Measurements from ENCODE around the gene FANCI. TPM values are rescaled to one million over a fixed set of nuclear protein-coding genes. Genes with fewer than 3 reads are reported as not detected.

FANCI gene
- total RNA-seq, 2 donors from 2014 or later = 94.5 to 173 TPM

DNA sequence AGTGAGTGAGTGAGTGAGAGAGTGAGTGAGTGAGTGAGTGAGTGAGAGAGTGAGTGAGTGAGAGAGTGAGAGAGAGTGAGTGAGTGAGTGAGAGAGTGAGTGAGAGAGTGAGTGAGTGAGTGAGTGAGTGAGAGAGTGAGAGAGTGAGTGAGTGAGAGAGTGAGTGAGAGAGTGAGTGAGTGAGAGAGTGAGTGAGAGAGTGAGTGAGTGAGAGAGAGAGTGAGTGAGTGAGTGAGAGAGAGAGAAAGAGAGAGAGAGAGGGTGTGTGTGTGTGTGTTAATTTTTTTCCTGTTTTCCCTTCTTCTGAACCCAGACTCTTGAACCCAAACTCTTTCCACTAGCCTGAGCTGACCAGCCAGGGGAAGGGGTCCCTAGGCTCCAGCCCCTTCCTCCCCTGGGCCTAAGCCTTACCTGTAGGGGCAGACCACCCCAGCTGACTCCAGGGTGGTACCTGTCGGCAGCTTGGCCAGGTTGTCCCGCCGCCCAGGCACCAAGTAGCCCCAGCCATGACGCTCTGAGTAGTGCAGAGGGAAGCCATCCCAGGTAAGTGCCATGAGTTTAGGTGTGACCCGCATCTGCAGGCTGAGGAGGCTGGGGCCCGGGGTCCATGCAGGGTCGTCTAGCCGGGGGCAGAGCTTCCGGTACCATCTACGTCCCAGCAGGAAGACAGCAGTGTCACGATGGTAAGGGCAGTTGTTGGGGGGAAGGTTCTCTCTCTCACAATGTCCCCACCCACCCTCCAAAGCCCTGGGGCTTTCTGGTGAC, 81.4 kb downstream of the FANCI start:
- H3K36me3 ChIP-seq (ENCODE audit: control insufficient read depth, insufficient read depth, low read length) = peaks cover 94% of the 10 kb centered on the region
- H3K27ac ChIP-seq (ENCODE audit: low read depth, low read length) = no peak overlapping the region
- Mint-ChIP-seq H3K4me1 (no peaks in the 10 kb centered on the region), H3K4me3 (no peak overlapping the region), H3K9me3 (no peaks in the 10 kb centered on the region), H3K36me3 (ENCODE audit: low read depth) (peaks cover 78% of the 10 kb centered on the region), H3K27ac (no peak overlapping the region), H3K27me3 (ENCODE audit: insufficient read depth) (no peaks in the 10 kb centered on the region)
- DNase-seq = no peak
- TF ChIP-seq, protein P1, sequence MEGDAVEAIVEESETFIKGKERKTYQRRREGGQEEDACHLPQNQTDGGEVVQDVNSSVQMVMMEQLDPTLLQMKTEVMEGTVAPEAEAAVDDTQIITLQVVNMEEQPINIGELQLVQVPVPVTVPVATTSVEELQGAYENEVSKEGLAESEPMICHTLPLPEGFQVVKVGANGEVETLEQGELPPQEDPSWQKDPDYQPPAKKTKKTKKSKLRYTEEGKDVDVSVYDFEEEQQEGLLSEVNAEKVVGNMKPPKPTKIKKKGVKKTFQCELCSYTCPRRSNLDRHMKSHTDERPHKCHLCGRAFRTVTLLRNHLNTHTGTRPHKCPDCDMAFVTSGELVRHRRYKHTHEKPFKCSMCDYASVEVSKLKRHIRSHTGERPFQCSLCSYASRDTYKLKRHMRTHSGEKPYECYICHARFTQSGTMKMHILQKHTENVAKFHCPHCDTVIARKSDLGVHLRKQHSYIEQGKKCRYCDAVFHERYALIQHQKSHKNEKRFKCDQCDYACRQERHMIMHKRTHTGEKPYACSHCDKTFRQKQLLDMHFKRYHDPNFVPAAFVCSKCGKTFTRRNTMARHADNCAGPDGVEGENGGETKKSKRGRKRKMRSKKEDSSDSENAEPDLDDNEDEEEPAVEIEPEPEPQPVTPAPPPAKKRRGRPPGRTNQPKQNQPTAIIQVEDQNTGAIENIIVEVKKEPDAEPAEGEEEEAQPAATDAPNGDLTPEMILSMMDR (conservative IDR thresholded peaks at IDR 0.05) = no peak
- H3K9ac ChIP-seq (ENCODE audit: extremely low read depth, low read length, poor library complexity, severe bottlenecking) = no peak overlapping the region
- H3K4me3 ChIP-seq (ENCODE audit: low read length) = no peak overlapping the region
- no peaks in the 10 kb centered on the region for H3K9me3 ChIP-seq (ENCODE audit: control insufficient read depth, low read length)
- H3K27me3 ChIP-seq (ENCODE audit: control insufficient read depth, insufficient read depth, low read length, poor library complexity, severe bottlenecking) = no peaks in the 10 kb centered on the region
- no peaks in the 10 kb centered on the region for H3K4me1 ChIP-seq (ENCODE audit: control insufficient read depth, insufficient read depth, low read length)
- 92 to 95% methylated on average over 2 to 10 of the region's 11 CpGs for WGBS, 2 experiments (ENCODE audit: insufficient coverage in 1 of 2, insufficient read length in 1 of 2)

DNA sequence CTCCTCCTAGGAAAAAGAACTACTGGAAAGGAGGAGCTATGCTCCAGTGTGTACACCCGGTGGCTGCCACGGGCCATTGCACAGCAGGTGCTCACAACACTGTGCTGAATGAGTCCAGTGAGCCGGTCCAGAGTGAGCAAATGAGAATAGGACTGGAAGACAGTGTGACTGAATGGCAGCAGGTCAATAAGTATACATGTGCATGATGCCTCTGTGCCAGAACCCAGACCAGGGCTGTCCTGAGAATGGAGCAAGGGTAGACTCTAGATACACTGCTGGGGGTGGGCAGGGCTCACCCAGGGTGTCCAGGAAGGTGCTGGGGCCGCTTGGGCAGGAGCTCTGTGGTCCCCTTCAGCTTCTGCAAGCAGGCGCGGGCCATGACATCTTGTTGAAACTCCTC, 82.5 kb downstream of the FANCI start:
- H3K4me1 Mint-ChIP-seq = peaks cover 1% of the 10 kb centered on the region
- H3K36me3 Mint-ChIP-seq (ENCODE audit: low read depth) = peaks cover 80% of the 10 kb centered on the region
- no peak for DNase-seq
- TF ChIP-seq, protein P1 (conservative IDR thresholded peaks at IDR 0.05) = no peak
- H3K9me3 Mint-ChIP-seq = no peaks in the 10 kb centered on the region
- H3K36me3 ChIP-seq (ENCODE audit: control insufficient read depth, insufficient read depth, low read length) = peaks cover 94% of the 10 kb centered on the region
- no peak overlapping the region for H3K4me3 ChIP-seq (ENCODE audit: low read length)
- H3K9me3 ChIP-seq (ENCODE audit: control insufficient read depth, low read length) = no peaks in the 10 kb centered on the region
- peaks cover 1% of the 10 kb centered on the region for H3K4me1 ChIP-seq (ENCODE audit: control insufficient read depth, insufficient read depth, low read length)
- 95 to 100% methylated on average over 1 to 6 of the region's 6 CpGs for WGBS, 2 experiments (ENCODE audit: insufficient coverage in 1 of 2, insufficient read length in 1 of 2)
- no peak overlapping the region for H3K4me3 Mint-ChIP-seq
- H3K27ac Mint-ChIP-seq = no peak overlapping the region
- no peak overlapping the region for H3K27ac ChIP-seq (ENCODE audit: low read depth, low read length)
- no peaks in the 10 kb centered on the region for H3K27me3 ChIP-seq (ENCODE audit: control insufficient read depth, insufficient read depth, low read length, poor library complexity, severe bottlenecking)
- no peak overlapping the region for H3K9ac ChIP-seq (ENCODE audit: extremely low read depth, low read length, poor library complexity, severe bottlenecking)
- H3K27me3 Mint-ChIP-seq (ENCODE audit: insufficient read depth) = no peaks in the 10 kb centered on the region

DNA sequence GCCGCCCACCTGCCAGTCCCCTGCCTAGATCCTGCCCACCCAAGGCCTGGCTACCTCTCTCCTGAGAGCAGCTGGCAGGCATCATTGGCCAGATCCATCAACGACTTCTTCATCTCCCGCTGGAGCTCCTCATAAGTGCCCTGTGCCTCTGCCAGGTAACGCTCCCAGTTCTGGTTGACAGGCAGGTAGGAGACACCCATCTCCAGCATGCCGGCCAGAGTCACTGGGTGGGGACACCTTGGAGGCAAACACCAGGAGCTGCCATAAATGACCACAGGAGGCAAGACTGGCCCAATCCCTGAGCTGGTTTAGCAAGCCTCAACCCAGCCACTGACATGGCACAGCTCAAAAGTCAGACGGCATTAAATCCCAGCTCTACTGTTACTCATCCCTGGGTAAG, 83.3 kb downstream of the FANCI start:
- no peaks in the 10 kb centered on the region for H3K9me3 ChIP-seq (ENCODE audit: control insufficient read depth, low read length)
- Mint-ChIP-seq H3K4me1 (peaks cover 7% of the 10 kb centered on the region), H3K4me3 (no peak overlapping the region), H3K27ac (no peak overlapping the region), H3K9me3 (no peaks in the 10 kb centered on the region), H3K36me3 (ENCODE audit: low read depth) (peaks cover 80% of the 10 kb centered on the region), H3K27me3 (ENCODE audit: insufficient read depth) (no peaks in the 10 kb centered on the region)
- peaks cover 96% of the 10 kb centered on the region for H3K36me3 ChIP-seq (ENCODE audit: control insufficient read depth, insufficient read depth, low read length)
- no peak overlapping the region for H3K4me3 ChIP-seq (ENCODE audit: low read length)
- H3K27me3 ChIP-seq (ENCODE audit: control insufficient read depth, insufficient read depth, low read length, poor library complexity, severe bottlenecking) = no peaks in the 10 kb centered on the region
- peaks cover 9% of the 10 kb centered on the region for H3K4me1 ChIP-seq (ENCODE audit: control insufficient read depth, insufficient read depth, low read length)
- no peak for DNase-seq
- H3K9ac ChIP-seq (ENCODE audit: extremely low read depth, low read length, poor library complexity, severe bottlenecking) = no peak overlapping the region
- no peak overlapping the region for H3K27ac ChIP-seq (ENCODE audit: low read depth, low read length)
- WGBS, 2 experiments (ENCODE audit: insufficient coverage in 1 of 2, insufficient read length in 1 of 2) = 95 to 98% methylated on average over 4 to 6 of the region's 6 CpGs
- TF ChIP-seq, protein P1 (conservative IDR thresholded peaks at IDR 0.05) = no peak

Data from endodermal cell (in vitro differentiated cells).